ENCODE results near the gene CEP104.

DNA sequence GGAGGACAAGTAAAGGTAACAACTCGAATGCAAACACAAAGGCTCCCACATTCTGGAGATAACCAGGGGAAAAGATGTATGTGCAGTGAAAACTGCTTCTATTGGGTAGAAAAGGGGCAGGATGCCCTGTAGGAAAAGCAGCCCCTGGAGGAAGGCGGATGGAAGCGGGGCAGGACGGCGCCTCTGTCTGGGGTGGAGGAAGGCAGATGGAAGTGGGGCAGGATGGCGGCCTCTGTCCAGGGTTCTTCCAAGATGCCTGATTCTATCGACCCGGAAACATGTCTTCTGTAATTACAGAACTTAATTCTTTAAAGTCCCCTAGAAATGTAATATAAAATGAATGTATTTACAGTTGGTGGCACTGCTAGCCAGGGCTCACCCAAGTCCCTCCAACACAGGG is 36.7 kb downstream of the CEP104 start:
- TF ChIP-seq, protein P1, sequence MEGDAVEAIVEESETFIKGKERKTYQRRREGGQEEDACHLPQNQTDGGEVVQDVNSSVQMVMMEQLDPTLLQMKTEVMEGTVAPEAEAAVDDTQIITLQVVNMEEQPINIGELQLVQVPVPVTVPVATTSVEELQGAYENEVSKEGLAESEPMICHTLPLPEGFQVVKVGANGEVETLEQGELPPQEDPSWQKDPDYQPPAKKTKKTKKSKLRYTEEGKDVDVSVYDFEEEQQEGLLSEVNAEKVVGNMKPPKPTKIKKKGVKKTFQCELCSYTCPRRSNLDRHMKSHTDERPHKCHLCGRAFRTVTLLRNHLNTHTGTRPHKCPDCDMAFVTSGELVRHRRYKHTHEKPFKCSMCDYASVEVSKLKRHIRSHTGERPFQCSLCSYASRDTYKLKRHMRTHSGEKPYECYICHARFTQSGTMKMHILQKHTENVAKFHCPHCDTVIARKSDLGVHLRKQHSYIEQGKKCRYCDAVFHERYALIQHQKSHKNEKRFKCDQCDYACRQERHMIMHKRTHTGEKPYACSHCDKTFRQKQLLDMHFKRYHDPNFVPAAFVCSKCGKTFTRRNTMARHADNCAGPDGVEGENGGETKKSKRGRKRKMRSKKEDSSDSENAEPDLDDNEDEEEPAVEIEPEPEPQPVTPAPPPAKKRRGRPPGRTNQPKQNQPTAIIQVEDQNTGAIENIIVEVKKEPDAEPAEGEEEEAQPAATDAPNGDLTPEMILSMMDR (conservative IDR thresholded peaks at IDR 0.05) = no peak
- TF ChIP-seq ZFX (IDR thresholded peaks at IDR 0.05) = no peak

Data from C4-2B (cell line).